ENCODE measurements around the gene RTN1. TPM values are rescaled to one million over a fixed set of nuclear protein-coding genes. Genes with fewer than 3 reads are reported as not detected.

RTN1 gene
- polyA plus RNA-seq, 2 of the 4 experiments (the other 2 are of a cell fraction), result 0.09 TPM; not detected in 1

GRCh38 chr14:59688224-59689170 lies 182.1 kb downstream of the RTN1 start:
- TF ChIP-seq SMC3 (IDR thresholded peaks at IDR 0.05), result no peak
- no peak for TF ChIP-seq ZNF302 (CRISPR knock-in tag; IDR thresholded peaks at IDR 0.05)
- peak; percentile 14 for TF ChIP-seq MAFK (IDR thresholded peaks at IDR 0.05; ENCODE audit: partially characterized antibody)
- peak in 1 of 2 experiments; percentile 44; a peak in 2 of 5 replicates for TF ChIP-seq RAD21 (conservative IDR thresholded peaks at IDR 0.05 in 1 of 2, IDR thresholded peaks at IDR 0.05 in 1 of 2)
- peak; percentile 18; the same call in 1 of the 3 replicates for TF ChIP-seq CTCF (IDR thresholded peaks at IDR 0.05)
- no peak overlapping the region for H3K27ac ChIP-seq
- H3K4me1 ChIP-seq, result no peaks in the 10 kb centered on the region
- FAIRE-seq, result no peak
- no peaks in the 10 kb centered on the region for H3K9me3 ChIP-seq
- peak; percentile 74 to 94; a peak in 5 of 6 replicates for ATAC-seq
- 40% methylated on average over 8 of the region's 8 CpGs for whole genome bisulfite sequencing (ENCODE audit: missing lambda C conversion rate)
- H3K4me3 ChIP-seq, result no peak overlapping the region
- H3K4me2 ChIP-seq, result no peak overlapping the region
- DNase-seq (ENCODE audit: low read depth in 1 of 2, low spot score in 1 of 2), result peak; percentile 15 to 52
- CTCF ChIA-PET, result interaction anchor here (0.7 to 1.5 kb wide), 3 partner anchors 8 to 44 kb away, joined by 3 to 4 read pairs (median 3); no protein-coding TSS in a partner anchor
- POLR2A ChIA-PET, result interaction anchor here (0.6 kb wide), 1 partner anchor 397 kb away, joined by 3 read pairs; no protein-coding TSS in a partner anchor

DNA sequence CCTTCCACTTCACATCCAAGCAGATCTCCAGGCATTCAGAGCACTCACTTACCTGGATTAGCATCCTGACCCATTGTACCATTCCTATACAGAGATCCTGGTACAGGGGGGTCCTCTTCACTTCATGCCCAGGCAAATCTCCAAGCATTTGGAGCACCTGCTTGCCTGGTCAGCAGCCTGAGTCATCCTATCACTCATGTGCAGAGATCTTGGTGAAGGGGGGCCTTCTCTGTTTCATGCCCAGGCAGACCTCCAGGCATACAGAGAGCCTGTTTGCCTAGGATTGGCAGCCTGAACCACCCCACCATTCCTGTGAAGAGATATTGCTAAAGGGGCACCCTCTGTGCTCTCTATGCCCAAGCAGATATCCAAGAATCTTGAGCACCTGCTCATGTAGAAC lies 182.9 kb downstream of the RTN1 start:
- no peak for ATAC-seq
- no peaks in the 10 kb centered on the region for H3K4me1 ChIP-seq
- no peak overlapping the region for H3K4me3 ChIP-seq
- H3K9me3 ChIP-seq, result no peaks in the 10 kb centered on the region
- TF ChIP-seq EP300 (IDR thresholded peaks at IDR 0.05), result no peak
- no peak for TF ChIP-seq EHMT2 (IDR thresholded peaks at IDR 0.05; ENCODE audit: low read depth)
- TF ChIP-seq SMC3 (IDR thresholded peaks at IDR 0.05), result no peak
- TF ChIP-seq CTCF (IDR thresholded peaks at IDR 0.05), result no peak
- TF ChIP-seq HES2 (IDR thresholded peaks at IDR 0.05), result no peak
- TF ChIP-seq NFE2L2 (conservative IDR thresholded peaks at IDR 0.05; ENCODE audit: low read length), result no peak
- TF ChIP-seq JUN (IDR thresholded peaks at IDR 0.05), result no peak
- no peak for TF ChIP-seq PHF8 (IDR thresholded peaks at IDR 0.05; ENCODE audit: borderline replicate concordance, low read depth)
- no peak for TF ChIP-seq NR3C1 (IDR thresholded peaks at IDR 0.05)
- no peak for TF ChIP-seq KDM1A (IDR thresholded peaks at IDR 0.05; ENCODE audit: low read depth)
- no peak for TF ChIP-seq MAZ (IDR thresholded peaks at IDR 0.05; ENCODE audit: borderline replicate concordance, low read depth, low read length)
- TF ChIP-seq, protein P1, sequence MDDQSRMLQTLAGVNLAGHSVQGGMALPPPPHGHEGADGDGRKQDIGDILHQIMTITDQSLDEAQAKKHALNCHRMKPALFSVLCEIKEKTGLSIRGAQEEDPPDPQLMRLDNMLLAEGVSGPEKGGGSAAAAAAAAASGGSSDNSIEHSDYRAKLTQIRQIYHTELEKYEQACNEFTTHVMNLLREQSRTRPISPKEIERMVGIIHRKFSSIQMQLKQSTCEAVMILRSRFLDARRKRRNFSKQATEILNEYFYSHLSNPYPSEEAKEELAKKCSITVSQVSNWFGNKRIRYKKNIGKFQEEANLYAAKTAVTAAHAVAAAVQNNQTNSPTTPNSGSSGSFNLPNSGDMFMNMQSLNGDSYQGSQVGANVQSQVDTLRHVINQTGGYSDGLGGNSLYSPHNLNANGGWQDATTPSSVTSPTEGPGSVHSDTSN (IDR thresholded peaks at IDR 0.05), result no peak
- TF ChIP-seq HOXB5 (CRISPR knock-in tag; IDR thresholded peaks at IDR 0.05), result no peak
- TF ChIP-seq REST (IDR thresholded peaks at IDR 0.05), result no peak
- no peak for TF ChIP-seq MAX (IDR thresholded peaks at IDR 0.05)
- no peak for TF ChIP-seq POLR2A (IDR thresholded peaks at IDR 0.05; ENCODE audit: low read length)
- no peak for TF ChIP-seq SREBF2 (IDR thresholded peaks at IDR 0.05)
- TF ChIP-seq RFX5 (IDR thresholded peaks at IDR 0.05), result no peak
- no peak for TF ChIP-seq CBX2 (IDR thresholded peaks at IDR 0.05; ENCODE audit: borderline replicate concordance, low read depth)
- POLR2A ChIA-PET, result no interaction called here
- CTCF ChIA-PET, result interaction anchor here (0.7 to 1.5 kb wide), 2 partner anchors 8 to 43 kb away, joined by 3 read pairs; no protein-coding TSS in a partner anchor
- no peak overlapping the region for H3K27ac ChIP-seq
- no peak overlapping the region for H3K4me2 ChIP-seq
- FAIRE-seq, result no peak
- DNase-seq (ENCODE audit: low read depth in 1 of 2, low spot score in 1 of 2), result no peak
